ENCODE measurements around the gene MX1. TPM values are rescaled to one million over a fixed set of nuclear protein-coding genes. Genes with fewer than 3 reads are reported as not detected.

Gene MX1
- total and polyA plus RNA-seq, 2 of the 13 experiments (the other 11 are each of a cell fraction or from before 2014, with no cell fraction given): 2.6 to 5.8 TPM

GRCh38 chr21:41403331-41403730, 22.7 kb upstream of the MX1 start:
- Histone ChIP-seq H3K79me2 (ENCODE audit: insufficient read depth, low read length) (no peaks in the 10 kb centered on the region), H3K4me3 (replicated peaks in 1 of 3; ENCODE audit: insufficient read depth in 1 of 3, low read depth in 2 of 3, low read length in 3 of 3) (no peak overlapping the region), H3K27ac (ENCODE audit: extremely low read length, insufficient read depth, low read length) (no peak overlapping the region), H3K9me3 (ENCODE audit: low read length) (no peaks in the 10 kb centered on the region), H3K4me1 (ENCODE audit: insufficient read depth, low read length) (no peaks in the 10 kb centered on the region), H2AFZ (ENCODE audit: low read length) (no peak overlapping the region), H3K9ac (ENCODE audit: insufficient read depth, low read depth, low read length) (no peak overlapping the region), H3K27me3 (ENCODE audit: control insufficient read depth in 1 of 2, insufficient read depth in 2 of 2, low read length in 2 of 2) (no peaks in the 10 kb centered on the region), H3K4me2 (ENCODE audit: low read depth, low read length) (no peak overlapping the region), H4K20me1 (ENCODE audit: insufficient read depth, low read length) (no peaks in the 10 kb centered on the region), H3K36me3 (replicated peaks in 1 of 2; ENCODE audit: control insufficient read depth in 1 of 2, insufficient read depth in 2 of 2, low read length in 2 of 2) (peaks cover 5 to 25% of the 10 kb centered on the region in 2 experiments; a peak in 3 of 5 replicates)
- BruUV-seq (replicated peaks): no TSS peak
- FAIRE-seq (no peak), ATAC-seq (no peak), DNase-seq (ENCODE audit: low spot score) (no peak)
- CTCF ChIA-PET (ENCODE audit: low intra/inter-chr PET ratio, low total read pairs): no interaction called here
- in situ Hi-C loops (cut with HindIII; ENCODE audit: extremely low pct_ligation_motif_present, low pct_unique_long_range_greater_than_20kb) (no loop called here), intact Hi-C loops (cut with micrococcal nuclease; ENCODE audit: unreplicated experiment) (no loop called here)
- TF ChIP-seq ZNF703 (CRISPR knock-in tag; IDR thresholded peaks at IDR 0.05; ENCODE audit: borderline replicate concordance) (no peak), GRHL1 (CRISPR knock-in tag; conservative IDR thresholded peaks at IDR 0.05) (no peak), ZNF615 (CRISPR knock-in tag; IDR thresholded peaks at IDR 0.05; ENCODE audit: borderline replicate concordance) (no peak), ZNF724P (CRISPR knock-in tag; IDR thresholded peaks at IDR 0.05; ENCODE audit: borderline replicate concordance) (no peak), TSC22D2 (CRISPR knock-in tag; IDR thresholded peaks at IDR 0.05; ENCODE audit: borderline replicate concordance) (no peak), SP1 (IDR thresholded peaks at IDR 0.05) (no peak), SP1 (CRISPR knock-in tag; IDR thresholded peaks at IDR 0.05) (no peak), SATB2 (CRISPR knock-in tag; IDR thresholded peaks at IDR 0.05) (no peak), STAT6 (CRISPR knock-in tag; IDR thresholded peaks at IDR 0.05; ENCODE audit: borderline replicate concordance) (no peak), REL (CRISPR knock-in tag; conservative IDR thresholded peaks at IDR 0.05) (no peak)
- WGBS (ENCODE audit: low lambda C conversion rate): 93% methylated on average over 6 of the region's 9 CpGs
- POLR2A ChIA-PET: no interaction called here

Data from HepG2 (cell line).